Liver (tissue), 9 donors: ENCODE results near the gene ADNP2. TPM values are rescaled to one million over a fixed set of nuclear protein-coding genes. Genes with fewer than 3 reads are reported as not detected.

Experiments used
- DNase-seq: peaks from one replicate; pipeline ENCODE4 v3.0.0-alpha.2; 2017; ENCODE audit warnings: low spot score
- H3K27ac ChIP-seq, 2 donors: one replicate each; pipeline ENCODE4 v1.7.0; 2013; ENCODE audit warnings: inconsistent platforms in 2 of 2, low read length in 2 of 2, control low read depth in 1 of 2, low read depth in 1 of 2, mild to moderate bottlenecking in 1 of 2
- H3K27me3 ChIP-seq, 4 donors: one replicate each; pipeline versions ENCODE4 v1.6.1 to v1.7.0; 2013; ENCODE audit warnings: low read length in 3 of 4, inconsistent platforms in 1 of 4, mild to moderate bottlenecking in 1 of 4, moderate library complexity in 1 of 4; ENCODE audit not compliant: control insufficient read depth in 4 of 4, insufficient read depth in 4 of 4
- H3K36me3 ChIP-seq, 4 donors: one replicate each; pipeline versions ENCODE4 v1.6.1 to v1.7.0; 2013; ENCODE audit warnings: low read length in 3 of 4, mild to moderate bottlenecking in 3 of 4, low read depth in 1 of 4, moderate library complexity in 1 of 4; ENCODE audit not compliant: control insufficient read depth in 4 of 4, insufficient read depth in 3 of 4
- H3K4me1 ChIP-seq, 4 donors: one replicate each; pipeline versions ENCODE4 v1.6.1 to v1.7.0; 2013; ENCODE audit warnings: low read length in 3 of 4, mild to moderate bottlenecking in 3 of 4, moderate library complexity in 1 of 4; ENCODE audit not compliant: control insufficient read depth in 4 of 4, insufficient read depth in 4 of 4
- H3K4me3 ChIP-seq, 3 donors: one replicate each; pipeline versions ENCODE4 v1.6.1 to v1.7.0; 2013; ENCODE audit warnings: low read length in 3 of 3, control low read depth in 1 of 3, low read depth in 1 of 3, mild to moderate bottlenecking in 1 of 3
- H3K9ac ChIP-seq, 2 donors: one replicate each; pipeline ENCODE4 v1.7.0; 2013; ENCODE audit warnings: low read length in 2 of 2, mild to moderate bottlenecking in 2 of 2, moderate library complexity in 2 of 2, control low read depth in 1 of 2, low read depth in 1 of 2
- H3K9me3 ChIP-seq, 4 donors: one replicate each; pipeline versions ENCODE4 v1.6.1 to v1.7.0; 2013; ENCODE audit warnings: low read length in 3 of 4; ENCODE audit not compliant: control insufficient read depth in 4 of 4
- CTCF ChIP-seq: fragments of 150-350 bp; IDR thresholded peaks from 2 replicates; pipeline ENCODE4 v1.5.1; 2017; ENCODE audit warnings: improper control_type of control experiment, low read depth, low read length; ENCODE audit not compliant: missing input control
- EGR1 ChIP-seq, 2 donors: IDR thresholded peaks; 2 replicates each; pipeline ENCODE4 v1.6.1; 2016 to 2018; ENCODE audit warnings: antibody characterized with exemption in 2 of 2, low read depth in 2 of 2
- FOXA1 ChIP-seq: IDR thresholded peaks from 2 replicates; pipeline ENCODE4 v1.6.1; 2016; ENCODE audit warnings: antibody characterized with exemption
- FOXA2 ChIP-seq: IDR thresholded peaks from 2 replicates; pipeline ENCODE4 v1.6.1; 2016; ENCODE audit warnings: antibody characterized with exemption
- GABPA ChIP-seq, 2 donors: IDR thresholded peaks in 1 of 2; conservative IDR thresholded peaks in 1 of 2; 2 replicates each; pipeline ENCODE4 v1.6.1; 2016; ENCODE audit warnings: antibody characterized with exemption in 2 of 2, mild to moderate bottlenecking in 1 of 2, moderate library complexity in 1 of 2
- HNF4A ChIP-seq, 2 donors: conservative IDR thresholded peaks; 2 replicates each; pipeline ENCODE4 v1.6.1; 2016; ENCODE audit warnings: antibody characterized with exemption in 2 of 2, mild to moderate bottlenecking in 2 of 2
- HNF4G ChIP-seq: IDR thresholded peaks from 2 replicates; pipeline ENCODE4 v1.6.1; 2016; ENCODE audit warnings: antibody characterized with exemption
- MAX ChIP-seq: IDR thresholded peaks from 2 replicates; pipeline ENCODE4 v1.6.1; 2016; ENCODE audit warnings: antibody characterized with exemption
- NR2F2 ChIP-seq: IDR thresholded peaks from 2 replicates; pipeline ENCODE4 v1.6.1; 2016; ENCODE audit warnings: antibody characterized with exemption
- RAD21 ChIP-seq, 2 donors: IDR thresholded peaks; 2 replicates each; pipeline ENCODE4 v1.6.1; 2016; ENCODE audit warnings: antibody characterized with exemption in 2 of 2, mild to moderate bottlenecking in 2 of 2
- RXRA ChIP-seq, 2 donors: IDR thresholded peaks; 2 replicates each; pipeline ENCODE4 v1.6.1; 2017 to 2018; ENCODE audit warnings: antibody characterized with exemption in 2 of 2, mild to moderate bottlenecking in 1 of 2
- TAF1 ChIP-seq: conservative IDR thresholded peaks from 2 replicates; pipeline ENCODE4 v1.6.1; 2016; ENCODE audit warnings: antibody characterized with exemption, mild to moderate bottlenecking
- WGBS: extraction: QIAGEN DNeasy Blood & Tissue Kit; methylation state at CpG from one replicate; pipeline ENCODE4 v1.1.7; 2013; 5-methylcytosine and 5-hydroxymethylcytosine counted together
- polyA plus RNA-seq, 2 donors: library from polyadenylated mRNA; stranded (reverse) in 1 of 2; unstranded in 1 of 2; fragments of 200-250 nt in 1 of 2; fragments of >200 nt in 1 of 2; fragmentation: Nextera tagmentation in 1 of 2; extraction: Ambion mirVana in 1 of 2; gene quantifications; one replicate each; pipeline versions ENCODE4 v1.2.1 to v1.2.3, GENCODE V29; 2013 to 2015
- total RNA-seq, 2 donors: library from RNA; depleted of rRNA; stranded (reverse); fragments of >200 nt; gene quantifications; one replicate each; pipeline ENCODE4 v1.2.3, GENCODE V29; 2014
- TF ChIP-seq, protein P1 (sequence below): IDR thresholded peaks from 2 replicates; pipeline ENCODE4 v1.6.1; 2016; ENCODE audit warnings: antibody characterized with exemption
- TF ChIP-seq, protein P2 (sequence below): IDR thresholded peaks from 2 replicates; pipeline ENCODE4 v1.6.1; 2016; ENCODE audit warnings: antibody characterized with exemption
- TF ChIP-seq, protein P3 (sequence below): IDR thresholded peaks from 2 replicates; pipeline ENCODE4 v1.6.1; 2016; ENCODE audit warnings: antibody characterized with exemption, mild to moderate bottlenecking
- donor health status: healthy.
- donor health status: healthy.
- donor health status: healthy.
- donor health status: healthy.
- donor health status: healthy.

Gene ADNP2
- total and polyA plus RNA-seq, 4 donors = 2.7 to 9.9 (median 6.4) TPM

DNA sequence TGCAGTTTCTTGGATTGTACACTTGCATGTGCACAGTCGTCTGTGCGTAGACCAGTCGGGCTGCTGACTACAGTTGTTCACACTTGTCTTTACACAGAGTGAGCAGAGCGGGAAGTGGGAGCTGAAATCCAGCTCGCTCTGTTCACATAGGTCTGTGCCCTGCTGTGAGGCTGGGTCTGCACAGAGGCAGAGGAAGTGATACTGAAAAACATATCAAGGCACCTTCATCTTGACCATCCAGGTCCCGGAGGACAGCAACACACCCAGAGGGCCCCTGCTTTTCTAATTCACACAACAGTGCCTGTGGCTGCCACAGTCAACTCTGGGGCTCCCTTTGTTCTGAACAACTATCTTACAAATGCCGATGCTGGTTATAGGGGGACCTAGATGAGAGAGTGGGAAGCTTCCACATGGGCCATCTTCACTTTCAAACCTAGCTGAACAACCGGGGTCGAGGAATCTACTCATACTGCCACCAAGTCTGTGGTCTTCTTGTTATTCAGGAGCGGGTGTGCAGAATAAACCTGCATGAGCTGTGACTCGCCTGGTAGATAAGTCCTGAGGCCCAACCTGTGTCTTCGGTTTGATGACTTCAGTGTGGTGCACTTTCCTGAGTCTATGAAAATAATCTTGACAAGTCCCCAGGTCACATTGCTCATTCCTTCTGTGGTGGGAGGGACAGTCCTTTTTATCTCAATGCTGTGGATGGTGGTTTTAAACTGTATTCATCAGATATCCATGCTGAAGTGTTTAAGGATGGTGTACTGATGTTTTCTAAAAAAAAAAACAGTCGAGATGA lies 3.5 kb upstream of the ADNP2 start:
- peaks cover 2 to 9% (median 4%) of the 10 kb centered on the region in 4 donors for H3K4me1 ChIP-seq
- no peak for DNase-seq
- TF ChIP-seq, protein P1, sequence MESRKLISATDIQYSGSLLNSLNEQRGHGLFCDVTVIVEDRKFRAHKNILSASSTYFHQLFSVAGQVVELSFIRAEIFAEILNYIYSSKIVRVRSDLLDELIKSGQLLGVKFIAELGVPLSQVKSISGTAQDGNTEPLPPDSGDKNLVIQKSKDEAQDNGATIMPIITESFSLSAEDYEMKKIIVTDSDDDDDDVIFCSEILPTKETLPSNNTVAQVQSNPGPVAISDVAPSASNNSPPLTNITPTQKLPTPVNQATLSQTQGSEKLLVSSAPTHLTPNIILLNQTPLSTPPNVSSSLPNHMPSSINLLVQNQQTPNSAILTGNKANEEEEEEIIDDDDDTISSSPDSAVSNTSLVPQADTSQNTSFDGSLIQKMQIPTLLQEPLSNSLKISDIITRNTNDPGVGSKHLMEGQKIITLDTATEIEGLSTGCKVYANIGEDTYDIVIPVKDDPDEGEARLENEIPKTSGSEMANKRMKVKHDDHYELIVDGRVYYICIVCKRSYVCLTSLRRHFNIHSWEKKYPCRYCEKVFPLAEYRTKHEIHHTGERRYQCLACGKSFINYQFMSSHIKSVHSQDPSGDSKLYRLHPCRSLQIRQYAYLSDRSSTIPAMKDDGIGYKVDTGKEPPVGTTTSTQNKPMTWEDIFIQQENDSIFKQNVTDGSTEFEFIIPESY = no peak
- TF ChIP-seq RAD21 (IDR thresholded peaks at IDR 0.05) (no peak), HNF4G (no peak), RXRA (IDR thresholded peaks at IDR 0.05) (no peak)
- TF ChIP-seq, protein P2, sequence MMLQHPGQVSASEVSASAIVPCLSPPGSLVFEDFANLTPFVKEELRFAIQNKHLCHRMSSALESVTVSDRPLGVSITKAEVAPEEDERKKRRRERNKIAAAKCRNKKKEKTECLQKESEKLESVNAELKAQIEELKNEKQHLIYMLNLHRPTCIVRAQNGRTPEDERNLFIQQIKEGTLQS = no peak
- 89% methylated on average over 13 of the region's 13 CpGs for WGBS
- H3K9me3 ChIP-seq = no peaks in the 10 kb centered on the region
- no peak overlapping the region for H3K9ac ChIP-seq
- no peak overlapping the region for H3K4me3 ChIP-seq
- no peaks in the 10 kb centered on the region for H3K27me3 ChIP-seq
- no peak overlapping the region for H3K27ac ChIP-seq
- H3K36me3 ChIP-seq = no peaks in the 10 kb centered on the region

DNA sequence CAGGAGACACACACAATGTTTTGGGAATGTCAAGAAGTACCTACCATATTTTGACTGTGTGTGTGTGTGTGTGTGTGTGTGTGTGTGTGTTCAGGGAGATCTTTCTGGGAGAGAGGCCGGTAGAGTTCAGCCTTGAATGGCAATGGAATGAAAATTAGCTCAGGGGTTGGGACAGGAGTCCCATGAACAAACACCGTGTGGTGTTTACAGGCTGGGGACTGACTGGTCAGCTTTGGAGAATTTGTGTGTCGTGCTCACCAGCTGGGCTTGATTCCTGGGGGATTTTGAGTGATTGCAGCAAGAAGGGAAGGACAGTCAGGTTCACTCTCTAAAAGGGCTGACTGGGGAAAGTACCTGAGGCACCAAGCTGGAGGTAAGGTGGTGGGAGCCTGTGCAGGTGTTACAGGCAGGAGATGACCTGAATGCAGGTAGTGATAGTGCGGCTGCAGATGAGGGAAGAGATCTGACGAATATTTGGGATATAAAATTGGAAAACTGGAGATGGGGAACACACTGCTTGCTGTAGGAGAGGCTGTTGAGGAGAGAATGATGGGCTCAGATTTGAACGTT lies 2.5 kb upstream of the ADNP2 start:
- no peak overlapping the region for H3K4me3 ChIP-seq
- 51% methylated on average over 6 of the region's 6 CpGs for WGBS
- no peaks in the 10 kb centered on the region for H3K9me3 ChIP-seq
- TF ChIP-seq GABPA (IDR thresholded peaks at IDR 0.05 in 1 of 2, conservative IDR thresholded peaks at IDR 0.05 in 1 of 2) = no peak
- TF ChIP-seq HNF4A (conservative IDR thresholded peaks at IDR 0.05) = no peak
- no peak for TF ChIP-seq FOXA2
- TF ChIP-seq, protein P2 = no peak
- DNase-seq = no peak
- H3K4me1 ChIP-seq = peaks cover 2 to 16% (median 7%) of the 10 kb centered on the region in 4 donors
- no peak overlapping the region for H3K27ac ChIP-seq
- H3K9ac ChIP-seq = no peak overlapping the region
- H3K27me3 ChIP-seq = no peaks in the 10 kb centered on the region
- no peaks in the 10 kb centered on the region for H3K36me3 ChIP-seq

GRCh38 chr18:80107426-80107825 lies 1.6 kb upstream of the ADNP2 start:
- H3K4me1 ChIP-seq = peaks cover 2 to 16% (median 7%) of the 10 kb centered on the region in 4 donors
- no peaks in the 10 kb centered on the region for H3K9me3 ChIP-seq
- 78% methylated on average over 10 of the region's 10 CpGs for whole genome bisulfite sequencing
- H3K27me3 ChIP-seq = no peaks in the 10 kb centered on the region
- H3K36me3 ChIP-seq = no peaks in the 10 kb centered on the region
- no peak for DNase-seq
- TF ChIP-seq EGR1 (IDR thresholded peaks at IDR 0.05; ENCODE audit: low read depth in 2 of 2) = no peak
- no peak for TF ChIP-seq MAX
- TF ChIP-seq RAD21 (IDR thresholded peaks at IDR 0.05) = no peak
- no peak for TF ChIP-seq FOXA2
- no peak for TF ChIP-seq NR2F2
- TF ChIP-seq HNF4G = no peak
- TF ChIP-seq HNF4A (conservative IDR thresholded peaks at IDR 0.05) = no peak
- no peak for TF ChIP-seq RXRA (IDR thresholded peaks at IDR 0.05)
- TF ChIP-seq FOXA1 = no peak
- no peak for TF ChIP-seq TAF1
- TF ChIP-seq CTCF = no peak
- TF ChIP-seq, protein P3, sequence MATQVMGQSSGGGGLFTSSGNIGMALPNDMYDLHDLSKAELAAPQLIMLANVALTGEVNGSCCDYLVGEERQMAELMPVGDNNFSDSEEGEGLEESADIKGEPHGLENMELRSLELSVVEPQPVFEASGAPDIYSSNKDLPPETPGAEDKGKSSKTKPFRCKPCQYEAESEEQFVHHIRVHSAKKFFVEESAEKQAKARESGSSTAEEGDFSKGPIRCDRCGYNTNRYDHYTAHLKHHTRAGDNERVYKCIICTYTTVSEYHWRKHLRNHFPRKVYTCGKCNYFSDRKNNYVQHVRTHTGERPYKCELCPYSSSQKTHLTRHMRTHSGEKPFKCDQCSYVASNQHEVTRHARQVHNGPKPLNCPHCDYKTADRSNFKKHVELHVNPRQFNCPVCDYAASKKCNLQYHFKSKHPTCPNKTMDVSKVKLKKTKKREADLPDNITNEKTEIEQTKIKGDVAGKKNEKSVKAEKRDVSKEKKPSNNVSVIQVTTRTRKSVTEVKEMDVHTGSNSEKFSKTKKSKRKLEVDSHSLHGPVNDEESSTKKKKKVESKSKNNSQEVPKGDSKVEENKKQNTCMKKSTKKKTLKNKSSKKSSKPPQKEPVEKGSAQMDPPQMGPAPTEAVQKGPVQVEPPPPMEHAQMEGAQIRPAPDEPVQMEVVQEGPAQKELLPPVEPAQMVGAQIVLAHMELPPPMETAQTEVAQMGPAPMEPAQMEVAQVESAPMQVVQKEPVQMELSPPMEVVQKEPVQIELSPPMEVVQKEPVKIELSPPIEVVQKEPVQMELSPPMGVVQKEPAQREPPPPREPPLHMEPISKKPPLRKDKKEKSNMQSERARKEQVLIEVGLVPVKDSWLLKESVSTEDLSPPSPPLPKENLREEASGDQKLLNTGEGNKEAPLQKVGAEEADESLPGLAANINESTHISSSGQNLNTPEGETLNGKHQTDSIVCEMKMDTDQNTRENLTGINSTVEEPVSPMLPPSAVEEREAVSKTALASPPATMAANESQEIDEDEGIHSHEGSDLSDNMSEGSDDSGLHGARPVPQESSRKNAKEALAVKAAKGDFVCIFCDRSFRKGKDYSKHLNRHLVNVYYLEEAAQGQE = no peak
- H3K4me3 ChIP-seq = no peak overlapping the region
- no peak overlapping the region for H3K9ac ChIP-seq
- H3K27ac ChIP-seq = no peak overlapping the region
